Measurements from ENCODE around the gene CSNK1A1L.

GRCh38 chr13:37148501-37148900, 43.0 kb upstream of the CSNK1A1L start:
- TF ChIP-seq EZH2 (IDR thresholded peaks at IDR 0.05; ENCODE audit: borderline replicate concordance, insufficient read depth, low read depth, low read length, poor library complexity, severe bottlenecking) (no peak), CTCF (IDR thresholded peaks at IDR 0.05) (no peak)

Measured in B cell (primary cell).